Adipose tissue (tissue), 3 donors: Measurements from ENCODE around the gene KRT31. TPM values are rescaled to one million over a fixed set of nuclear protein-coding genes. Genes with fewer than 3 reads are reported as not detected.
"Not testable (repeated sequence)": the region's sequence is repeated elsewhere in the genome, so short reads cannot be mapped to it uniquely, and the experiment has no call there.

Experiments
- H3K27ac ChIP-seq: one replicate; pipeline ENCODE4 v1.5.1; 2013; ENCODE audit warnings: low read depth, low read length
- WGBS, 3 donors: extraction: QIAGEN DNeasy Blood & Tissue Kit; methylation state at CpG; one replicate each; pipeline ENCODE4 v1.1.7; 2013; 5-methylcytosine and 5-hydroxymethylcytosine counted together
- polyA plus RNA-seq, 3 donors: library from polyadenylated mRNA; stranded (reverse); fragments of 200-250 nt; gene quantifications; one replicate each; pipeline ENCODE4 v1.2.3, GENCODE V29; 2013
- donor health status: healthy with polysubstance abuse.
- donor health status: Bipolar disorder and iron deficiency.
- donor health status: healthy.

KRT31 gene
- polyA plus RNA-seq, 3 donors: not detected

DNA sequence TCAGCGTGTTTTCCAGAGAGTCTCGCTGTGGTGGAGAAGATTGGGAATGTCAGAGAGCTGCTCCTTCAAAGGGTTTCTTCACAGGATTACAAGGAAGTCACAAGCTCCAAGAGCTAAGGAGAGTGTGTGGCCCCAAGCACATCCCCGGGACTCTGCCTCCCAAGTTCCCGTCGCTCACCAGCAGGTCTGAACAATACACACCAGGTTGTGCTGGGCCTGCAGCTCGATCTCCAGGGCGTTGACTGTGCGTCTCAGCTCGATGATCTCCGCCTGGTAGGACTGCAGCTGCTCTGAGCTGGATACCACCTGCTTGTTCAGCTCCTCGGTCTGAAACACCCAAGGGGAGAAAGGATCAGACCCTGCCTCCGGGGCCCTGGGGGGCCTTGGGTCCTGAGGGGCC, 2.4 kb downstream of the KRT31 start:
- WGBS, 3 donors: 78 to 89% (median 83%) methylated on average over 7 to 12 of the region's 12 CpGs
- H3K27ac ChIP-seq: not testable (repeated sequence)

DNA sequence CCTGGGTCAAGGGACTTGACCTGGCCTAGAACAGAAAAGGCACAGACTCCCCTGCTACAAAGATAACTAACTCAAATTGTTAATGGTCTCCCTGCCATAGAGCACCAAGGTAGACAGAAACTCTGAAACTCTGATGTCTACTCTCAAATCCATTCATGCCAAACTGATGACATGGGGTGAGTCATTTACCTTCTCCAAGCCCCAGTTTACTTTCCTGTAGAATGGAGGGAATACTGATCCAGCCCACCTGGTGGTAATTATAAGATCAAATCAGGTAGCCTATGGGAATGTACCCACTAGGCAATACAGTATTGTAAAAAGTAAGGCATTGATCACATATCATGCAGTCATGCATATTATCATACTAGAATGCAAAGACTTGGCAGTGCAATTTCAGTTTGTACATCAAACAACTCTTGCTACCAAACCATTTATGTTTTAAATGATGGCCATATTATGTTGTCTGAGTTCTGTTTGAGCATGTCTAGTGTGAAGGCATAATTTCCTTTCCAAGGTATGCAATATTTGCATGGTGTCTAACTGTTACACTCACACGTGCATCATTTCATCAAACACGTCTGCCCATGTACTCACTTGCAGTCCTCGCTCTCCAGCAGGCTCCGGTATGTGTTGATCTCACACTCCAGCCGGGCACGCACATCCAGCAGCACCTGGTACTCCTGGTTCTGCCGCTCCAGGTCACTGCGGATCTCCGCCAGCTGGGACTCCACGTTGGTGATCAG, 3.0 kb downstream of the KRT31 start:
- H3K27ac ChIP-seq: no peak overlapping the region
- WGBS, 3 donors: 76 to 92% (median 91%) methylated on average over 10 of the region's 10 CpGs

DNA sequence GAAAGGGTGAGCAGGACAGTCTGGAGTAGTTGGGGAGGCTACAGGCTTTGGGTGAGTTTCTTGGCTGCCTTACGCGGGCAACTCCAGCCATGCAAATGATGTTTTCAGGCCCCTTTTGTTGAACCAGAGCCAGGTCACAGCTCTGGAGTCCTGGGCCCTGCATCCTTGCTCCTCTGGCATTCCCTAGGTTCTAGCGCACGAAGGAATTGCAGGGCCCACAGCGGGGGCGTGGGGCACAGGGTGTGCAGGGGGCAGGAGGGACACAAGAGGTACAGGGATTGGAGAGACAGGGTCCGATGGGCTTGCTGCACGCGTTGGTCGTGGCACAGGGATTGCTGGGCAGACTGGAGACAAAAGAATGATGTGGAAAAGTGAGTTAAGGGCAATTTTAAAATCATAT, 3.6 kb downstream of the KRT31 start:
- H3K27ac ChIP-seq: no peak overlapping the region

DNA sequence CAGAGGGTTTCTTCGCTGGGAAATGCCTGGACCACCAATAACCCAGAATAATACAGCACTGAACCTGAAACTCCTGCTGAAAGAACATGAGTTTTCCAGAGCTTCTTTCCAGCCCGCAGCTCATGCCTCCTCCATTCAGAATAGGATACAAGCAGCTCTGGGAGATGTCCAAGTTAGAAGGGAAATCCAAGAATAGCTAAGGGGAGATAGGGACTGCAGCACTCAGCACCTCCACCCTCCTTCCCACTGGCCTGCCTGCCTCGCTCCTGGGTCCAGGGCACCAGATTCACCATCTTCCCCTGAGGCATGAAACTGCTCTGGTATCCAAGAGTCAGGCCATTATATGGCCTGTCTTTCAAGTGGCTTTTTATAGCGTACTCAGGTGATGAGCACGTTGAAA, 4.1 kb downstream of the KRT31 start:
- no peak overlapping the region for H3K27ac ChIP-seq
- 59 to 70% (median 63%) methylated on average over 5 of the region's 5 CpGs for WGBS, 3 donors

More for the DNA sequence above, 3.6 kb downstream of the KRT31 start:
- 82 to 88% (median 83%) methylated on average over 10 of the region's 10 CpGs for WGBS, 3 donors

DNA sequence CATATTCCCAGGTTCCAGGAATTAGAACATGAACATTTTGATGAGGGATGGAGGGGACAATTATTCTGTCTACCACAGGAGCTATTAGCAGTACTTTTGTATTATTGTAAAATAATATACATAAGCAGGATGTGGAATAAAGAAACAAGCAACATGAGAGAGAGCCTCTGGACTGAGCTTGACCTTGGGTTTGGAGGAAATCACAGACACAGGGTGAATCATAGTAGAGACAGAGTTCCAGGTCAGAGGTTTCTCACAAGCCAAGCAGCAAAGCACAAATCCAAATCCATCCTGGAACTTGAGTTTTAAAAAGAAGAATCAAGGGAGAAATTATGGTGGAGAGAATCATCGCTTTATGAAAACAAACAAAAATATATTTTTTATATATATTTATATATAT, 5.1 kb downstream of the KRT31 start:
- no peak overlapping the region for H3K27ac ChIP-seq
- WGBS, 3 donors: 87 to 98% (median 90%) methylated on average over 1 of the region's 1 CpG

DNA sequence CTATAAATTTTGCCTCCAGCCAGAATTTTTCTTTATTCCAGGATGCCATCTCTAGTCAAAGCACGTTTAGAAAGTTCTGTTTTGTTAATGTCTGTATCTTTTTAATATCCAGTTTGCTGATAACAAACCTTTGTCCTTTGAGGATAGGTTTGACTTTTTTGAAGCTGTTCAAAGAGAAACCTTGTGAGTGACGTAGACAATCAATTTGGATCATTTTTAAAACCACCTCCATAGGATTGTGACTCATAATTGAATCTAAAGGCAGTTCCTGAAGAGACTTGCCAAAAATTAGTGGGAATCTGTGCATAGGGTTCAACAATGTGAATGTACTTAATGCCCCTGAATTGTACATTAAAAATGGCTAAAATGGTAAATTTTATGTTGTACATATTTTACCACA, 5.9 kb downstream of the KRT31 start:
- no peak overlapping the region for H3K27ac ChIP-seq
- WGBS, 3 donors: 33 to 73% (median 65%) methylated on average over 2 of the region's 2 CpGs

DNA sequence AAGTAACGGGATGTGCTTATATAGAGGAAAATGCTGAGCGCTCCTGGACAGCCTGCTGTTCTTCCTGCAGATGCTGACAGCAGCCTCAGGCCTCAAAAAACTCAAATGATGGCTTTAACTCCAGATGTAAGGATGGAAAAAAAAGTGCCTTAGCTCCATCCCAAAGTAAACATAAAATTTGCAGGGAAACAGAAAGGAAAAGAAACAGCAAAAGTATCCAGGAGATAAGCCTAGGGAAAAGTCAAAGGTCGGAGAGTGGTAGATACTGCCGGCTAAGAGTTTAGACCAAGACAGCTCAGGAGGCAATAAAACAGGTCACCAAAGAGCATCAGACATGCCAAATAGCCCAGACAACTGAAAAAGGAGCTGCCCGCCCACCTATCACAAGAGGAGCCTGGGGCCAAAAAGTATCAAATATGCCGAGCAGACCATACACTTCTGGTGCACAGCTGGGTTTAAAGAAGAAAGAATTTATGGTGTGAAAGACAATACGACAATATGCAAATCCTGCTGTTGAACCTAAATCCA, 6.9 kb downstream of the KRT31 start:
- WGBS, 3 donors: 58 to 77% (median 67%) methylated on average over 7 of the region's 7 CpGs
- no peak overlapping the region for H3K27ac ChIP-seq

DNA sequence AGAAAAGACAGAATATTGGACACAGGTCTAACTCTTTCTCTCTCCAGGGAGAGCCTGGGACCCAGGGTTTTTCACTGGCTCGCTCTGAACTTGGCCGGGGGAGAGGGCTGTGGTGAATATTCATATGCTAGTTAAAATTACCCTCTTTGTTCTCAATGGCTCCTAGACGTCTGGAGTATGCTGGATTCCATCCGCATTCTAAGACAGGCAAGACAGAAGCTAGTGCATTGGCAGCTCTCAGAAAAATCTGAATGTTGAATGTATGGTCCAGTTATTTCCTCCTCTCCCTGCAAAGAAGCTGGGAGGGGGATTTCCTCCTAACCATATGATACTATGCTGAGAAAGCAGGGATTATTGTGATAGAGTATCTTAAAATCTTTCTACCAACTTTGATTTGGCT, 9.7 kb downstream of the KRT31 start:
- H3K27ac ChIP-seq: no peak overlapping the region
- 70 to 81% (median 78%) methylated on average over 4 of the region's 4 CpGs for WGBS, 3 donors

DNA sequence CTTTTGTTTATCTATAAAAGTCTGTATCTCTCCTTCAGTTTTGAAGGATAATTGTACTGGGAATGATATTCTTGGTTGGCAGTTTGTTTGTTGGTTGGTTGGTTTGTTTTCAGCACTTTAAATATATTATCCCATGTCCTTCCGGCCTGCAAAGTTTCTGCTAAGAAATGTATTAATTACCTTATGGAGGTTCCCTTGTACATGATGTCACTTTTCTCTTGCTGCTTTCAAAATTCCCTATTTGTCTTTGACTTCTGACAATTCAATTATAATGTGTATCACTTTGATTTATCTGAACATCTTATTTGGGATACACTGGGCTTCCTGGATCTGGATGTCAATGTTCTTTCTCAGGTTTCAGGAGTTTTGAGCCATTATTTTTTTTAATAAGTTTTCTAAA, 11.2 kb downstream of the KRT31 start:
- 94 to 100% (median 98%) methylated on average over 1 of the region's 1 CpG for WGBS, 3 donors
- no peak overlapping the region for H3K27ac ChIP-seq

DNA sequence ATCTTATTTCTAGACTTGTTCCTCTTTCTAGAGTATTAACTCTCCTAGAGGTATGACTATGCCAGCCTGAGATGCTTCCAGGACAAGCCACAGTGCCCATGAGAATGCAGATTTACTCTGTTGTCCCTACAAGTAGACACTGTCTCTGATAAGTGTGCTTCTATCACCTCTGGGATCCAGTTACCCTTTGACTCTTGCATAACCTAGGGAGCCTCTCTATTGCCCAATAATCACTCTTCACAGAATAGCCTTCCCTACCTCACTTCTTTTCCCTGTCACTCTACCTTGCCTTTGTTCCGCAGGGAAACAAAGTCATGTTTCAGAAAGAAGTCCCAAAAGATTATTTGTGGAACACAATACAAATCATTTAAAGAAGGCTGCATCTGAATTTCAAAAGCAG, 13.7 kb downstream of the KRT31 start:
- no peak overlapping the region for H3K27ac ChIP-seq
- 85 to 94% (median 91%) methylated on average over 1 of the region's 1 CpG for WGBS, 3 donors

DNA sequence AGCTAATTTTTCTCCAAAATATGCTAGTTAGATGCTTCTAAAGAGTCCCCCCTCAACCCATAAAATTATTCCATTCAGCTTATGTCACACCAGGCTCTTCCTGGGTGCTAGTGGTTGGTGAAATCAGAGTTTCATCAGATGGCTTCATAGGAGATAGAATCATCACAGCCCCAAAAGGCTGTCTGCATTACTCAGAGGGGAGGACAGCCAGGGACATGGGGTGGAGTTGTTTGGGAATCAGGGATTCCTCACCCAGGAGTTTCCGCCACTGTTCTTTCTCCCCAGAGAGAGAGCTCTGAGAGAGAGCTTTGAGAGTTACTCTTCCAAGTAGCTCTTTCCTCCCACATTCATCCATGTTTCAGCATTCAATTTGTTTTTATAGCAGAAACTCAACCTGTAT, 15.0 kb downstream of the KRT31 start:
- WGBS, 3 donors: 74 to 100% (median 96%) methylated on average over 1 of the region's 1 CpG

DNA sequence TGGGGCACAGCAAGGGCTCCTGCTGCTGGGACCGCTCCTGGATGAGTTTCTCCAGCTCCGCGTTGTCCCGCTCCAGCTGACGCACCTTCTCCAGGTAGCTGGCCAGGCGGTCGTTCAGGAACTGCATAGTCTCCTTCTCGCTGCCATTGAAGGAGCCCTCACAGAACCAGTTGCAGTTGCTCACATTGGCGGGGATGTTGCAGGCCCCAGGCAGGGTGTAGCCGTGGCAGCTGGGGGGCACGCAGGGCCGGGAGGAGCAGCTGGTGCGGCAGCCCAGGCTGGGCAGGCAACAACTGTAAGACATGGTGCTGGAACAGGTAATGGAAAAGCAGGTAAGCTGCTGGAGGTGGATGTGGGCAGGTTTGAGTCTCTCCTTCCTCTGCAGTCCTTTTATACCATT, 15.5 kb downstream of the KRT31 start, which contains the start of gene KRT34:
Gene KRT34 (minus strand): TSS at position 364 of the 400 bp plus-strand sequence. CDS start 60 bp downstream, at position 304.
- not testable (repeated sequence) for H3K27ac ChIP-seq
- WGBS, 3 donors: 80 to 93% (median 92%) methylated on average over 13 of the region's 13 CpGs

More for the DNA sequence above, 15.0 kb downstream of the KRT31 start:
- H3K27ac ChIP-seq: no peak overlapping the region

DNA sequence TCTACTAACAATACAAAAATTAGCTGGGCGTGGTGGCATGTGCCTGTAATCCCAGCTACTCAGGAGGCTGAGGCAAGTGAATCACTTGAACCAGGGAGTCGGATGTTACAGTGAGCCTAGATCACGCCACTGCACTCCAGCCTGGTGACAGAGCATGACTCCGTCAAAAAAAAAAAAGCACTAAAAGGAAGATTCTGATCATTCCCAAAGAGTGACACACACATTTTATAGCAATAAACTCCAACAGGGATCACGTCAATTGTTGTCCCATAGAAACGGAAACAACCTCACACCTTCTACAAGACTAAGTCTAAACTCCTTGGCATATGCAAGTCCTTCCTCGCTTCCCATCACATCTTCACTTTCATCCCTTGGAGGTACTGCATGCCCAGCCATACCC, 17.3 kb downstream of the KRT31 start:
- 81 to 94% (median 89%) methylated on average over 7 of the region's 7 CpGs for WGBS, 3 donors
- H3K27ac ChIP-seq: not testable (repeated sequence)

DNA sequence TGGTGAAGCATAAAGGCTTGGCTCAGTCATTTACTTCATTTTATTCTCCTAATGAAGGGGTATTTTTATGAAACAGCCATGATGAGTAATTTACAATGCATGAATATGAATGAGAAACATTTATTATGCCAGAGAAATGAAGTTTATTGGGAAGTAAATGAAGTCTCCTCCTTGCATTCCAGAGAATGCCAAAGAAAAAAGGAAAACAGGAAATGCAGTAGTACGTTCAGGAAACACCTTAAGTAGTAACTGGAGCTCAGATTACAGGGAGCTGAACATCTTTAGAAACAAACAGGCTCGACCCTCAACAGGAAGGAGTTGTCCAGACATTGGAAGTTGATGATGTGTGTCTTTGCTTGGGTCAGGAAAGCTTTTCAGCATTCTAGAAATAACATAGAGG, 19.9 kb downstream of the KRT31 start:
- 8 to 19% (median 15%) methylated on average over 2 of the region's 2 CpGs for WGBS, 3 donors

DNA sequence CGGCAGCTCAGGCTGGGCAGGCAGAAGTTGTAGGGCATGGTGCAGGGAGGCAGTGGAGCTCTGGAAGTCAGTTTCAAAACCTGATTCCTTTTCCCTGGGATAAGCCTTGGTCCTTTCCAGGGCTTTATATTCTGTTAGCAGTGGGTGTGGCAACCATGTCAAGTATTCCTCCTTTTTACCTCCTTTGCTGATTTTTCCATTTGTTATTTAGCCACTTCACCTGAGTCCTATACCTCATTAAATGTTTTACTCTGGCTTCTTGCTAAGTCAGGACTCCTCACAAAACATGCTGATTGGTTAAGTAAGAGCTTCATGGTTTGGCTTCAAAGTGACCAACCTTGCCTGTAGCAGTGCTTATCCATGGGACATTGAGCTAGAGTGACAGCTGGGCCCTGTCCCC, 27.7 kb downstream of the KRT31 start, which contains the start of gene KRT33B:
Gene KRT33B (minus strand): TSS at position 101 of the 400 bp plus-strand sequence. CDS start 63 bp downstream, at position 38.
- WGBS, 3 donors: 89 to 100% (median 94%) methylated on average over 1 of the region's 1 CpG
- no peak within 1 kb of the TSS for H3K27ac ChIP-seq

More for the DNA sequence above, 19.9 kb downstream of the KRT31 start:
- H3K27ac ChIP-seq: no peak overlapping the region

DNA sequence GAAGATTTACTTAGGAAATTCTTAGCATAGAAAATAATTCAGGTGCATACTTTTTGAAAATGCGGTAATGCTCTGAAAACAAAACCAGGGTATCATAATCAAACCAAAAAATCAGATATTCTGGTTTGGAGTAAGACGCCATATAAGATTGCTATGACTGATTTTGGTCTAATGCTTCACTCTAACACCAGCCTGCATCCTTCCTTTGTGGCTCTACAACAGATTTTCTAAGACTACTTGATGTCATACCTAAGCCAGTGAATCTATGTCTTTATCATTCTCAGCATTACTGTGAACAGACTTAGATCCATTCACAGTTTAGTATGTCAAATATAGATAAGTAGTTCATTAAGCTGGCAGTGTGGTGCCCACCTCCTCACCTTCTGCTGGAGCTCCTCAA, 28.4 kb downstream of the KRT31 start:
- 81 to 97% (median 94%) methylated on average over 2 of the region's 2 CpGs for WGBS, 3 donors
- no peak overlapping the region for H3K27ac ChIP-seq

DNA sequence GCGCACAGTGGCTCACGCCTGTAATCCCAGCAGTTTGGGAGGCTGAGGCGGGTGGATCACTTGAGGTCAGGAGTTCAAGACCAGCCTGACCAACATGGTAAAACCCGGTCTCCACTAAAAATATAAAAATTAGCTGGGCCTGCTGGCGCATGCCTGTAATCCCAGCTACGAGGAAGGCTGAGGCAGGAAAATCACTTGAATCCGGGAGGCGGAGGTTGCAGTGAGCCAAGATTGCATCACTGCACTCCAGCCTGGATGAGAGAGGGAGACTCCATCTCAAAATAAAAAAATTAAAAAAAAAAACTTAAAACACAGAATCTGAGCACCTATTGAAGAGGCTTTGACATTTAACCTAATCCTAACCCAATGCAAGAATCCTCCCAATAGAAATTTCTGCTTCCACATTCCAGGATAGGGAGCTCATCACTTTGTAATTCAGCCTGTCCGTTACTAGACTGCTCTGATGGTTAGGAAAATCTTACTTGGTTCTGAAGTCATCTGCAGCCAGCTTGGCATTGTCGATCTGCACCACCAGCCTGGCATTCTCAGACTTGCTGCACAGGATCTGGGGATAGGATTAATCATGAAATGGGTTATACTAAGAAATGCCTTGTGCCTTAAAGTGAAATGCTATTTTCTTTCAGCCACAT, 29.9 kb downstream of the KRT31 start:
- WGBS, 3 donors: 72 to 78% (median 77%) methylated on average over 10 of the region's 10 CpGs

DNA sequence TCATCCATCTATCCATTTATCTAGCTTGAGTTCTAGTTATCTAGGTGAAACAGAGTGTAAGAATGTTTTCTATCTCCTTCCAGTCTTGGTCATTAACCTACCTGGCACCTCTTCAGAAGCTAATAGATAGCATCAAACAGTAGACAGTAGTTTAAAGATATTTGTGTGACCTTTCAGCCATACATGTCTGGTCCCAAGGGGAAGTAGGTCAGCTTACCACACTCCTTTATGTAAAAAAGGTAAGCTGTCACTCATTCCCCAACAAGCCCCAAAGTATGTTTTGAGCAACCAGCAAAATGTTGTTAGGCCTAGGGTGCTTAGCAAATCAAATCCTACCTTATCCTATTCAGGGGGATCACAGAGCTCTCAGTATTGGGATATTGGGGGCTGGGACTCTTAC, 31.3 kb downstream of the KRT31 start:
- H3K27ac ChIP-seq: no peak overlapping the region

More for the DNA sequence above, 29.9 kb downstream of the KRT31 start:
- H3K27ac ChIP-seq: no peak overlapping the region

DNA sequence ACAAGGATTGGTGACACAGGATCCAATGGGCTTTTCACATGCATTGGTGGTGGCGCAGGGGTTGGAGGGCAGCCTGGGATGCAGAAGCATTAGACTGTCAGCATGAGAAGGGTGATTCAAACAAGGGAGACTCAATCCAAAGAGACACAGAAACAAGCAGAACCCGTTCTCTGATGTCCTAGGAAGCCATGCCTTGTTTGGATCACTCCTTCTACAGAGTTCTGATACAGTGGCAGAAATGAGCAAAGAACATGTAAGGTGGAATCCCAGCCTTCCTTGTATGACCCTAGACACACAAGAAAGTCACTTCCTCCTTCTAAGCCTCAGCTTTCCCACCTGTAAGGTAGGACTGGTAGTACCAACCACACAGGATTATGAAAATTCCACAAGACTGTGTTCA, 33.5 kb downstream of the KRT31 start:
- H3K27ac ChIP-seq: no peak overlapping the region
- WGBS, 3 donors: 65 to 89% (median 79%) methylated on average over 2 of the region's 2 CpGs
